GM18868 (cell line): ENCODE results near the gene ARHGAP4.

ENCODE experiments used
- ATAC-seq: cut with Tn5 transposase; IDR thresholded peaks from one replicate; pipeline ENCODE4 v1.9.1; 2021; ENCODE audit warnings: mild to moderate bottlenecking, moderate library complexity; ENCODE audit not compliant: unreplicated experiment

ARHGAP4 gene

GRCh38 chrX:153869473-153870287, 56.4 kb downstream of the ARHGAP4 start:
- no peak for ATAC-seq

- no peak for ATAC-seq
These were observed 57.2 kb downstream of the ARHGAP4 start for GRCh38 chrX:153868576-153869472.

GRCh38 chrX:153867671-153868070, 58.4 kb downstream of the ARHGAP4 start:
- no peak for ATAC-seq

GRCh38 chrX:153867139-153867538, 58.9 kb downstream of the ARHGAP4 start:
- no peak for ATAC-seq

- ATAC-seq: no peak
These were observed 59.6 kb downstream of the ARHGAP4 start for GRCh38 chrX:153866302-153867019.

GRCh38 chrX:153865685-153866084, 60.4 kb downstream of the ARHGAP4 start:
- ATAC-seq: no peak

GRCh38 chrX:153865321-153865580, 60.8 kb downstream of the ARHGAP4 start:
- no peak for ATAC-seq

GRCh38 chrX:153864561-153865320, 61.3 kb downstream of the ARHGAP4 start:
- no peak for ATAC-seq

GRCh38 chrX:153864101-153864500, 62.0 kb downstream of the ARHGAP4 start:
- no peak for ATAC-seq

GRCh38 chrX:153863251-153863991, 62.6 kb downstream of the ARHGAP4 start:
- ATAC-seq: no peak

GRCh38 chrX:153862369-153863250, 63.5 kb downstream of the ARHGAP4 start:
- no peak for ATAC-seq

- ATAC-seq: no peak
These were observed 64.2 kb downstream of the ARHGAP4 start for GRCh38 chrX:153861733-153862310.

GRCh38 chrX:153861151-153861550, 64.9 kb downstream of the ARHGAP4 start:
- no peak for ATAC-seq
